ENCODE measurements around the gene PPIL6. TPM values are rescaled to one million over a fixed set of nuclear protein-coding genes. Genes with fewer than 3 reads are reported as not detected.

Gene PPIL6
- polyA plus RNA-seq, 1 of the 3 experiments (the other 2 are of a cell fraction) = 1.1 TPM

DNA sequence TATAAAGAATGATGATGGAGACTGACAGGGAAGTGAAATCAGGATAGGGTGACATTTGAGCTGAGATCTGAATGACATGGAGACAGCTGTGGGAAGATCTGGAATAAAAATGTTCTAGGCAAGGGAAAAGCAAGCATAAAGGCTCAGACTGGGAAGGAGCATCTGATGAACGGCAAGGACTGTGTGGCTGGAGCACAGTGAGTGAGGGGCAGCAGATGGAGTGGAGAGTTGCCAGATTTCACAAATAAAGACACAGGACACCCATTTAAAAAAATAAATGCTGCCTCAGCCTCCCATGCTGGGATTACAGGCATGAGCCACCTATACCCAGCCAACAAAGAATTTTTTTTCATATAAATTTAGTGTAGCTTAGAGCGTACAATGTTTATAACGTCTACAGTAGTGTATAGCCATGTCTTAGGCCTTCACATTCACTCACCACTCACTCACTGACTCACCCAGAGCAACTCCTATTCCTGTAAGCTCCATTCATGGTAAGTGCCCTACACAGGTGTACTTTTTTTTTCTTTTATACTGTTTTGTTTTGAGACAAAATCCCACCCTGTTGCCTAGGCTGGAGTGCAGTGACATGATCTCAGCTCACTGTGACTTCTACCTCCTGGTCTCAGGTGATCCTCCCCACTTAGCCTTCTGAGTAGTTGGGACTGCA, 45.0 kb upstream of the PPIL6 start:
- no peak overlapping the region for H3K27ac ChIP-seq (ENCODE audit: low read depth in 2 of 2, low read length in 1 of 2)
- WGBS (ENCODE audit: low lambda C conversion rate) = 86% methylated on average over 3 of the region's 3 CpGs
- H3K9me2 ChIP-seq = no peaks in the 10 kb centered on the region
- H3F3A ChIP-seq (replicated peaks; ENCODE audit: insufficient read depth) = peaks cover 4% of the 10 kb centered on the region
- peaks cover 22% of the 10 kb centered on the region for H3K79me2 ChIP-seq (ENCODE audit: insufficient read depth)
- H4K20me1 ChIP-seq (ENCODE audit: insufficient read depth) = no peaks in the 10 kb centered on the region
- ChIA-PET POLR2A (no interaction called here), CTCF (no interaction called here)
- peaks cover 8 to 12% of the 10 kb centered on the region in 2 experiments; a peak in 3 of 4 replicates for H3K4me1 ChIP-seq (ENCODE audit: control insufficient read depth in 1 of 2, insufficient read depth in 2 of 2, low read depth in 1 of 2, low read length in 1 of 2)
- H2AFZ ChIP-seq (ENCODE audit: low read depth) = no peak overlapping the region
- TF ChIP-seq, protein P1, sequence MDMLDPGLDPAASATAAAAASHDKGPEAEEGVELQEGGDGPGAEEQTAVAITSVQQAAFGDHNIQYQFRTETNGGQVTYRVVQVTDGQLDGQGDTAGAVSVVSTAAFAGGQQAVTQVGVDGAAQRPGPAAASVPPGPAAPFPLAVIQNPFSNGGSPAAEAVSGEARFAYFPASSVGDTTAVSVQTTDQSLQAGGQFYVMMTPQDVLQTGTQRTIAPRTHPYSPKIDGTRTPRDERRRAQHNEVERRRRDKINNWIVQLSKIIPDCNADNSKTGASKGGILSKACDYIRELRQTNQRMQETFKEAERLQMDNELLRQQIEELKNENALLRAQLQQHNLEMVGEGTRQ (IDR thresholded peaks at IDR 0.05; ENCODE audit: borderline replicate concordance, low read depth, low read length) = no peak
- TF ChIP-seq SIN3A (IDR thresholded peaks at IDR 0.05; ENCODE audit: borderline replicate concordance, low read depth, low read length) (no peak), TAF1 (IDR thresholded peaks at IDR 0.05; ENCODE audit: borderline replicate concordance, low read depth, low read length) (no peak), JUND (IDR thresholded peaks at IDR 0.05) (no peak), EP300 (IDR thresholded peaks at IDR 0.05; ENCODE audit: borderline replicate concordance in 1 of 2, low read depth in 1 of 2, low read length in 1 of 2) (no peak), GATA2 (CRISPR knock-in tag; IDR thresholded peaks at IDR 0.05) (no peak), POLR2AphosphoS5 (IDR thresholded peaks at IDR 0.05; ENCODE audit: low read depth, low read length) (no peak), YY1 (IDR thresholded peaks at IDR 0.05; ENCODE audit: low read depth) (no peak), RCOR1 (IDR thresholded peaks at IDR 0.05; ENCODE audit: low read length) (no peak), SMC3 (IDR thresholded peaks at IDR 0.05; ENCODE audit: low read depth, low read length) (no peak)
- TF ChIP-seq, protein P2, sequence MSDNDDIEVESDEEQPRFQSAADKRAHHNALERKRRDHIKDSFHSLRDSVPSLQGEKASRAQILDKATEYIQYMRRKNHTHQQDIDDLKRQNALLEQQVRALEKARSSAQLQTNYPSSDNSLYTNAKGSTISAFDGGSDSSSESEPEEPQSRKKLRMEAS (IDR thresholded peaks at IDR 0.05; ENCODE audit: low read depth) = no peak
- TF ChIP-seq, protein P3, sequence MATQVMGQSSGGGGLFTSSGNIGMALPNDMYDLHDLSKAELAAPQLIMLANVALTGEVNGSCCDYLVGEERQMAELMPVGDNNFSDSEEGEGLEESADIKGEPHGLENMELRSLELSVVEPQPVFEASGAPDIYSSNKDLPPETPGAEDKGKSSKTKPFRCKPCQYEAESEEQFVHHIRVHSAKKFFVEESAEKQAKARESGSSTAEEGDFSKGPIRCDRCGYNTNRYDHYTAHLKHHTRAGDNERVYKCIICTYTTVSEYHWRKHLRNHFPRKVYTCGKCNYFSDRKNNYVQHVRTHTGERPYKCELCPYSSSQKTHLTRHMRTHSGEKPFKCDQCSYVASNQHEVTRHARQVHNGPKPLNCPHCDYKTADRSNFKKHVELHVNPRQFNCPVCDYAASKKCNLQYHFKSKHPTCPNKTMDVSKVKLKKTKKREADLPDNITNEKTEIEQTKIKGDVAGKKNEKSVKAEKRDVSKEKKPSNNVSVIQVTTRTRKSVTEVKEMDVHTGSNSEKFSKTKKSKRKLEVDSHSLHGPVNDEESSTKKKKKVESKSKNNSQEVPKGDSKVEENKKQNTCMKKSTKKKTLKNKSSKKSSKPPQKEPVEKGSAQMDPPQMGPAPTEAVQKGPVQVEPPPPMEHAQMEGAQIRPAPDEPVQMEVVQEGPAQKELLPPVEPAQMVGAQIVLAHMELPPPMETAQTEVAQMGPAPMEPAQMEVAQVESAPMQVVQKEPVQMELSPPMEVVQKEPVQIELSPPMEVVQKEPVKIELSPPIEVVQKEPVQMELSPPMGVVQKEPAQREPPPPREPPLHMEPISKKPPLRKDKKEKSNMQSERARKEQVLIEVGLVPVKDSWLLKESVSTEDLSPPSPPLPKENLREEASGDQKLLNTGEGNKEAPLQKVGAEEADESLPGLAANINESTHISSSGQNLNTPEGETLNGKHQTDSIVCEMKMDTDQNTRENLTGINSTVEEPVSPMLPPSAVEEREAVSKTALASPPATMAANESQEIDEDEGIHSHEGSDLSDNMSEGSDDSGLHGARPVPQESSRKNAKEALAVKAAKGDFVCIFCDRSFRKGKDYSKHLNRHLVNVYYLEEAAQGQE (IDR thresholded peaks at IDR 0.05; ENCODE audit: low read depth, low read length) = no peak
- TF ChIP-seq, protein P4, sequence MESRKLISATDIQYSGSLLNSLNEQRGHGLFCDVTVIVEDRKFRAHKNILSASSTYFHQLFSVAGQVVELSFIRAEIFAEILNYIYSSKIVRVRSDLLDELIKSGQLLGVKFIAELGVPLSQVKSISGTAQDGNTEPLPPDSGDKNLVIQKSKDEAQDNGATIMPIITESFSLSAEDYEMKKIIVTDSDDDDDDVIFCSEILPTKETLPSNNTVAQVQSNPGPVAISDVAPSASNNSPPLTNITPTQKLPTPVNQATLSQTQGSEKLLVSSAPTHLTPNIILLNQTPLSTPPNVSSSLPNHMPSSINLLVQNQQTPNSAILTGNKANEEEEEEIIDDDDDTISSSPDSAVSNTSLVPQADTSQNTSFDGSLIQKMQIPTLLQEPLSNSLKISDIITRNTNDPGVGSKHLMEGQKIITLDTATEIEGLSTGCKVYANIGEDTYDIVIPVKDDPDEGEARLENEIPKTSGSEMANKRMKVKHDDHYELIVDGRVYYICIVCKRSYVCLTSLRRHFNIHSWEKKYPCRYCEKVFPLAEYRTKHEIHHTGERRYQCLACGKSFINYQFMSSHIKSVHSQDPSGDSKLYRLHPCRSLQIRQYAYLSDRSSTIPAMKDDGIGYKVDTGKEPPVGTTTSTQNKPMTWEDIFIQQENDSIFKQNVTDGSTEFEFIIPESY (IDR thresholded peaks at IDR 0.05; ENCODE audit: borderline replicate concordance, low read depth) = no peak
- DNase-seq = no peak
- H3K9ac ChIP-seq = no peak overlapping the region
- peaks cover 13 to 14% of the 10 kb centered on the region in 2 experiments for H3K36me3 ChIP-seq (replicated peaks in 1 of 2; ENCODE audit: control insufficient read depth in 1 of 2, insufficient read depth in 2 of 2, low read length in 1 of 2)
- no peak overlapping the region for H3K4me2 ChIP-seq
- H3K9me3 ChIP-seq = no peaks in the 10 kb centered on the region
- no peaks in the 10 kb centered on the region for H3K27me3 ChIP-seq (ENCODE audit: insufficient read depth)
- no peak overlapping the region for H3K4me3 ChIP-seq (ENCODE audit: low read depth in 2 of 2, low read length in 1 of 2)
